GM19193 (cell line): ENCODE data around the gene SH3RF3.

Experiments
- POLR2A ChIP-seq: IDR thresholded peaks from 4 replicates; pipeline ENCODE4 v1.6.1; 2011; ENCODE audit not compliant: insufficient read depth, insufficient read length; ENCODE audit errors: extremely low read depth

The SH3RF3 gene

DNA sequence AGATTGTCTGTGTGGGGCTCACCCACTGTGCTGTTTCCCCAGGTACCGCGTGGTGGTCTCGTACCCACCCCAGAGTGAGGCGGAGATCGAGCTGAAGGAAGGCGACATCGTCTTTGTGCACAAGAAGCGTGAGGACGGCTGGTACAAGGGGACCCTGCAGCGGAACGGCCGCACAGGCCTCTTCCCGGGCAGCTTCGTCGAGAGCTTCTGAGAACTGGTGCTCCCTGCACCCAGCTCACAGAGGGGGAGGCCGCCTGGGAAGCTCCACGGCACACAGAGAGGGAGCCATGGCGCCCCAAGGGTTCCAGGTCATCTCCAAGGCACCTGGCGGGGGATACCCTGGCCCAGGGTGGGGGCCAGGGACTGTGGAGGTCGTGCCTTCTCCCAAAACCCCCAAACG, 372.5 kb downstream of the SH3RF3 start:
- TF ChIP-seq POLR2A, result no peak

- no peak for TF ChIP-seq POLR2A
These were observed 374.2 kb downstream of the SH3RF3 start for GRCh38 chr2:109503191-109503590.

DNA sequence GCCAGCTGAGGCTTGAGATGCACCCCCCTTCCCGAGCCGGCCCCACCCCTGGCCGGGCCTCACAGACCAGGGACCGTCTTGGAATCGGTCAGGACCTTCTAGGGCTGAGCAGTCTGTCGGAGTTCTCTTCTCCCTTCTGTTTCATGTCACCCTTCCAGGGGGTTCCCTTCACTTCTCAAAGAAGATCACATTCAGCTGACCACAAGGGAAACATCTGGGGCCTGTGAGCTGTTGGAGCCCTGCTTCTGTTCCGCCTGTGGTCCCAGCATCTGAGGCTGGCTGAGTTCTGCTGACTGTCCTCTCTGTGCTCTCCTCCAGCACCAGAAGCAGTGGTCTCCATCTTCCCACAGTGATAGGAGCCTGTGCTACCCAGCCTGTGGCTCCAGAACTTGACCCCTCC, 378.2 kb downstream of the SH3RF3 start:
- no peak for TF ChIP-seq POLR2A

GRCh38 chr2:109507828-109508227, 378.8 kb downstream of the SH3RF3 start:
- no peak for TF ChIP-seq POLR2A

GRCh38 chr2:109508556-109508955, 379.6 kb downstream of the SH3RF3 start:
- no peak for TF ChIP-seq POLR2A

- no peak for TF ChIP-seq POLR2A
These were observed 381.4 kb downstream of the SH3RF3 start for GRCh38 chr2:109510136-109511028.

- no peak for TF ChIP-seq POLR2A
These were observed 382.2 kb downstream of the SH3RF3 start for GRCh38 chr2:109511168-109511567.

DNA sequence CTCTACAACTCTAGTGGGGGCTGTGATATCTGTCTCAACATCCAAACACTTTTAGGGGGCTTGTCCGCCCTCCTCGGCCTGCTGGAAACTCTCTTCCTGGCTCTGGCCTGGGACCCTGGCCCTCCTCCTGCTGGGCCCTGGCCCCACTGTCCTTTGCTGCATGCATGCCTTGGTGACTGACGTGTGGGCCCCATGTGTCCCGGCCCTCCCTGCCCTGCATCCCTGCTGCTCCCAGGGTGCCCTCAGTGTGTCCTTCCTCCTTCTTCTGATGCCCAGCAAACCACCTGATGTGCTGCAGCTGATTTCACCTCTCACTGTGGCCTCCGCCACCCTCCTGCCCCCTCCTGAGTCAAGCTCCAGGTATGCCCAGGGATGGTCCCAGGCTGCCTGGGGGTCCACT, 383.1 kb downstream of the SH3RF3 start:
- no peak for TF ChIP-seq POLR2A

- TF ChIP-seq POLR2A, result no peak
These were observed 384.2 kb downstream of the SH3RF3 start for GRCh38 chr2:109513230-109513629.

GRCh38 chr2:109513749-109514588, 385.0 kb downstream of the SH3RF3 start:
- TF ChIP-seq POLR2A, result no peak

DNA sequence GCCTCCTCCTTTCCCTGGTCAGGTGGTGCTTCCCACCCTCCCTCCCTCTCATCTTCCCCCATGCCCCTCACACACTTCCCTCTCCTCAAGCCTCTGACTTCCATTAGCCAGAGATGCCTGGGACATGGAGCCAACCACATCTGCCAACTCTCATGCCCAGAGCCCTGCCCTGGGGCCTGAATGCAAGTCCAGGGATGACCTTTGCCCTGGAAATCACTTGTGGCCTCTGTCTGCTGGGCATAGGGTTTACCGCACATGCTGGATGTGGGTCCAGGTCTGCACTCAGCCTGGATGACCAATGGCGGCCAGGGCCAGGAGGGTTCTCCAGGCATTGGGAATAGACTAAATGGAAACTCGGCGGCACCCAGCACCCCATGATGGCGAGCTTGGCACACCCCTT, 385.9 kb downstream of the SH3RF3 start:
- no peak for TF ChIP-seq POLR2A

DNA sequence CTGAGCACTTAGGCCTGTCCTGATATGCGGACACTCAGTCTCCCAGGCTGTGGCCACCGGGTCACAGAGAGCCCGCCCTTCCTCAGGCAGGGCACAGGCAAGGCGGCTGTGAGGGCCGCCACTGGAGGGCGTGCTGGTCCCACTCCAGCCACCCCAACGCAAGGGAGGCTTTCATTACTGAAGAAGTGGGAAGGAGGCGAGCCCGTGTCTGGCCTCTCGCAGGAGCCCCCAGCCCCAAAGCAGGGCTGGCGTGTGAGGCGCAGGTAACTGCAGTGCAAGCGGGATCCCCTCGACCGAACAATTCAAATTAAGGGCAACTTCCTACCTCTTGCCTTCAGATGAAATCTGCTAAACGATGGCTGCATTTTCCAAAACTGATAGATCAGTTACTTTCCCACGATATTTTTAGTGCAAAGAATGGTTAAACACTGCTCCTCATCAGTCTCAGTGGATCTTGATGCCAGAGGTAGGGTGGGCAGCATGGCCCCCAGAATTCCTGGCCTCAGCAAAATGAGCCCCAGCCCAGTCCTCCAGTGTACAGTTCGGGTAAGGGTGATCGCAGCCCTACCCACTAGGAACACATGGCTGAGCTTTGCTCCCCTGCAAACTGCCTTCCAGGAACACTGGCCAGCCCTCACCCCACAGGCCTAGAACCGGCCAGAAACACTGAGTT, 387.6 kb downstream of the SH3RF3 start:
- TF ChIP-seq POLR2A, result no peak

DNA sequence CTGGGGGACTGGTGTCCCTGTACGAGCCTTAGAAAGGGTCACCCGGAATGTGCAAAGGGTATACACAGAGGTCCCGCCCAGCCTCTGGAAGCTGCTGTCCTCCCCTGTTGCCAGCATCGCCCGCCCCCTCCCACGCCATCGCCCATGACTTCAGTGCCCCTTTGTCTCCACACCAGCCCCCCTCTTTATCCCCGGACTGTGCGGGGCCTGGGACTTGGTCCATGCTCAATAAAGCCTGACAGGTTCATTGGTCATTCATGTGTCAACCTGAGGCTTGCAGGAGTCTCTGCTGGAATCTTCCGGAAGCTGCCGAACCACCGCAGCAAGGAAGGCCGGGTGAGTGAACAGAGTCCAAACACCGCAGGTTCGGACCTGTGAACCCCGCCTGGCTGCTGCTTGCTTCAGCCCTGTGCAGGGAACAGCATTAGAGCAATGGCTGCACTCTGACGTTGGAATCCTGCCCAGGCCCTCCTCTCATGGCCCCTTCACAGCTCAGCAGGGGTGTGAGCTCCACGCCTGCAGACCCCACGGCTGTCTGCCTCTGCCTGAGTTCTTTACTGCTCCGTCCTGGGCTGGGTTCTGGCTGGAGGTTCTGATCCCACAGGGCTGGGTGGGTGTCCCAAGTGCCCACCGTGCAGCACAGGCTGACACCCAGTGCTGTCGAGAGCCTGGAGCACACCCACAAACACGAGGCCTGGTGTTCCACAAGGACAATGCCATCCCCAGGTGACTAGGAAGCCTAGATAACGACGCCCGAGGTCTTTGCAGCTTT, 388.3 kb downstream of the SH3RF3 start:
- no peak for TF ChIP-seq POLR2A

DNA sequence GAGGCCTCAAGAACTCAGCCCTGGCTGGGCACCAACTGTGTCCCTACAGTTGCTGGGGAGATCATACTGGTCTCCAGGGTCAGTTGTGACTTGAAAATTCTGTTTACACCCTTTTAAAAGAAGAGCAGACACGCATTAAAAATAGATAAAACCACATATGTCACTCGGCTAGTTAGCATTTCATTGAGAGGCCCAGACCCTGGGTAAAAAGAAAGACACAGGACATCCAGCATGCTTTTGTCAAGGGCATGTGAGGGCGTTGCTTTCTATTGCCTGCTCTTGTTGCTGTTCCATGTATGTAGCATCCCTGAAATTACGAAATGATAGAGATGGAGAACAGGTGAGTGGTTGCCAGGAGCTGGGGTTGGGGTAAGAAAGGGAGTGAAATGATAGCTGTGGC, 390.5 kb downstream of the SH3RF3 start:
- TF ChIP-seq POLR2A, result no peak
